Kidney (tissue), 14 donors: ENCODE measurements around the gene KRTAP3-2. TPM values are rescaled to one million over a fixed set of nuclear protein-coding genes. Genes with fewer than 3 reads are reported as not detected.

Experiments used
- DNase-seq, 5 donors: peaks; one replicate each; pipeline ENCODE4 v3.0.0-alpha.2; 2013 to 2020
- FAIRE-seq: peaks from 2 replicates; lab custom pipeline; 2012; peaks lifted over from hg19 to GRCh38; lab: Jason Lieb, UNC
- H3K27ac ChIP-seq, 2 donors: one replicate each; pipeline ENCODE4 v1.7.0; 2013; ENCODE audit warnings: low read depth in 2 of 2, low read length in 2 of 2, inconsistent platforms in 1 of 2
- H3K27me3 ChIP-seq: one replicate; pipeline ENCODE4 v1.7.1; 2013; ENCODE audit warnings: low read length, inconsistent platforms; ENCODE audit not compliant: control insufficient read depth, insufficient read depth
- H3K36me3 ChIP-seq, 3 donors: one replicate each; pipeline versions ENCODE4 v1.7.0 to v1.7.1; 2013; ENCODE audit warnings: low read length in 3 of 3, control low read depth in 1 of 3, inconsistent platforms in 1 of 3; ENCODE audit not compliant: insufficient read depth in 3 of 3, control insufficient read depth in 2 of 3
- H3K4me1 ChIP-seq, 3 donors: one replicate each; pipeline versions ENCODE4 v1.7.0 to v1.7.1; 2013; ENCODE audit warnings: low read length in 3 of 3, inconsistent platforms in 1 of 3, low read depth in 1 of 3; ENCODE audit not compliant: control insufficient read depth in 2 of 3, insufficient read depth in 2 of 3
- H3K4me3 ChIP-seq, 3 donors: one replicate each; pipeline versions ENCODE4 v1.7.0 to v1.8.1; 2013; ENCODE audit warnings: low read length in 3 of 3, control low read depth in 1 of 3, inconsistent platforms in 1 of 3
- H3K9ac ChIP-seq, 3 donors: one replicate each; pipeline versions ENCODE4 v1.7.0 to v1.7.1; 2013; ENCODE audit warnings: low read length in 3 of 3, control low read depth in 1 of 3, inconsistent platforms in 1 of 3
- H3K9me3 ChIP-seq, 3 donors: one replicate each; pipeline versions ENCODE4 v1.7.0 to v1.7.1; 2013; ENCODE audit warnings: low read length in 3 of 3, control low read depth in 1 of 3, inconsistent platforms in 1 of 3; ENCODE audit not compliant: control insufficient read depth in 2 of 3, insufficient read depth in 1 of 3
- intact Hi-C: fragments of 100-400 bp; cut with DNase I; formaldehyde crosslinking; loops from one replicate; pipeline ENCODE4 v1.11.1; 2022
- polyA plus RNA-seq: library from polyadenylated mRNA; stranded (reverse); fragments of 350-450 nt; fragmentation: Illumina TruSeq; extraction: RNeasy Lipid Tissue Mini Kit (QIAGEN cat#74804); gene quantifications from one replicate; pipeline ENCODE4 v1.2.3, GENCODE V29; 2014; ENCODE audit warnings: low read depth, low replicate concordance; ENCODE audit not compliant: insufficient read depth
- total RNA-seq: library from RNA; stranded (reverse); fragmentation: NEBNext Ultra II Directional; extraction: Animal tissue kit (Norgen Biotek cat#: 25700); gene quantifications from one replicate; pipeline ENCODE4 v1.2.1, GENCODE V29; 2021
- TF ChIP-seq, protein P1 (sequence below): IDR thresholded peaks from 3 replicates; pipeline ENCODE4 v1.5.1; 2012; ENCODE audit warnings: mild to moderate bottlenecking, moderate library complexity, borderline replicate concordance; ENCODE audit not compliant: insufficient read depth; ENCODE audit errors: extremely low read depth
- donor health status: control.
- donor health status: control.
- donor health status: control.
- donor health status: control.
- donor health status: control.
- donor health status: DM: yes; HTN: yes; CAD: no.
- donor health status: Normal renal cell carcinoma (clear cell type).

KRTAP3-2 gene
- total and polyA plus RNA-seq, 2 donors from 2014 or later: not detected

- TF ChIP-seq, protein P1, sequence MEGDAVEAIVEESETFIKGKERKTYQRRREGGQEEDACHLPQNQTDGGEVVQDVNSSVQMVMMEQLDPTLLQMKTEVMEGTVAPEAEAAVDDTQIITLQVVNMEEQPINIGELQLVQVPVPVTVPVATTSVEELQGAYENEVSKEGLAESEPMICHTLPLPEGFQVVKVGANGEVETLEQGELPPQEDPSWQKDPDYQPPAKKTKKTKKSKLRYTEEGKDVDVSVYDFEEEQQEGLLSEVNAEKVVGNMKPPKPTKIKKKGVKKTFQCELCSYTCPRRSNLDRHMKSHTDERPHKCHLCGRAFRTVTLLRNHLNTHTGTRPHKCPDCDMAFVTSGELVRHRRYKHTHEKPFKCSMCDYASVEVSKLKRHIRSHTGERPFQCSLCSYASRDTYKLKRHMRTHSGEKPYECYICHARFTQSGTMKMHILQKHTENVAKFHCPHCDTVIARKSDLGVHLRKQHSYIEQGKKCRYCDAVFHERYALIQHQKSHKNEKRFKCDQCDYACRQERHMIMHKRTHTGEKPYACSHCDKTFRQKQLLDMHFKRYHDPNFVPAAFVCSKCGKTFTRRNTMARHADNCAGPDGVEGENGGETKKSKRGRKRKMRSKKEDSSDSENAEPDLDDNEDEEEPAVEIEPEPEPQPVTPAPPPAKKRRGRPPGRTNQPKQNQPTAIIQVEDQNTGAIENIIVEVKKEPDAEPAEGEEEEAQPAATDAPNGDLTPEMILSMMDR: no peak
- H3K4me1 ChIP-seq: no peaks in the 10 kb centered on the region
- no peaks in the 10 kb centered on the region for H3K27me3 ChIP-seq
- no peak overlapping the region for H3K4me3 ChIP-seq
- intact Hi-C loops: no loop called here
- no peaks in the 10 kb centered on the region for H3K9me3 ChIP-seq
- no peak for DNase-seq
- no peak overlapping the region for H3K27ac ChIP-seq
- no peak overlapping the region for H3K9ac ChIP-seq
- H3K36me3 ChIP-seq: no peaks in the 10 kb centered on the region
- no peak for FAIRE-seq
These were observed 19.6 kb downstream of the KRTAP3-2 start for GRCh38 chr17:40980117-40980516.

- Histone ChIP-seq H3K9me3 (no peaks in the 10 kb centered on the region), H3K36me3 (no peaks in the 10 kb centered on the region), H3K9ac (no peak overlapping the region), H3K27ac (no peak overlapping the region), H3K4me1 (no peaks in the 10 kb centered on the region), H3K4me3 (no peak overlapping the region), H3K27me3 (no peaks in the 10 kb centered on the region)
- TF ChIP-seq, protein P1: no peak
- intact Hi-C loops: no loop called here
- DNase-seq (no peak), FAIRE-seq (no peak)
These were observed 21.0 kb downstream of the KRTAP3-2 start for GRCh38 chr17:40978575-40979151.

DNA sequence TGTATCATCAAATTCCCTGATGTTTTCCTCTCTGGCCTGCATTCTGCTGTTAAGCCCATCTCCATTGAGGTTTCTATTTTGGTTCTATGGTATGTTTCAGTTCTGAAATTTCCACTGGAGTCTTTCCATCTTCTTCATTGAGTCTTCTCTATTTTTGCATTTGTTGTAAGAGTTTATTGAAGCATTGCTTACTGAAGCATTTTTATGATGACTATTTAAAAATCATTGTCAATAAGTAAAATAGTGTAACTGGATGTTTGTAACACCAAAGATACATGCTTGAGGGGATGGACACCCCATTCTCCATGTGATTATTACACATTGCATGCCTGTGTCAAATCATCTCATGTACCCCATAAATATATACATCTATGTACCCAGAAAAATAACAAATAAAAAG lies 24.2 kb downstream of the KRTAP3-2 start:
- Histone ChIP-seq H3K9ac (no peak overlapping the region), H3K4me1 (no peaks in the 10 kb centered on the region), H3K27ac (no peak overlapping the region), H3K4me3 (no peak overlapping the region), H3K36me3 (no peaks in the 10 kb centered on the region), H3K27me3 (no peaks in the 10 kb centered on the region), H3K9me3 (no peaks in the 10 kb centered on the region)
- TF ChIP-seq, protein P1: no peak
- DNase-seq: no peak
- intact Hi-C loops: no loop called here
- no peak for FAIRE-seq

DNA sequence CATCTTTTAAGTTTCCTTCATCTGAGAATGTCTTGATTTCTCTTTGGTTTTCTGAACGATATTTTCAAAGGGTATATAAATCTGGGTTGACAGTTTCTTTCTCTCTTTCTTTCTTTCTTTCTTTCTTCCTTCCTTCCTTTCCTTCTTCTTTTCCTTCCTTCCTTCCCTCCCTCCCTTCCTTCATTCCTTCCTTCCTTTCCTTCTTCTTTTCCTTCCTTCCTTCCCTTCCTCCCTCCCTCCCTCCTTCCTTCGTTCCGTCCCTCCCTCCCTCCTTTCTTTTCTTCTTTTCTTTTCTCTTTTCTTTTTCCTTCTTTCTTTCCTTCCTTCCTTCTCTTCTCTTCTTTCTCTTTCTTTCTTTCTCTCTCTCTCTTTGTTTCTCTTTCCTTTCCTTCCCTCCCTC lies 25.3 kb downstream of the KRTAP3-2 start:
- DNase-seq (no peak), FAIRE-seq (no peak)
- Histone ChIP-seq H3K4me1 (no peaks in the 10 kb centered on the region), H3K9me3 (no peaks in the 10 kb centered on the region), H3K27ac (no peak overlapping the region), H3K4me3 (no peak overlapping the region), H3K27me3 (no peaks in the 10 kb centered on the region), H3K9ac (no peak overlapping the region), H3K36me3 (no peaks in the 10 kb centered on the region)
- TF ChIP-seq, protein P1: no peak
- intact Hi-C loops: no loop called here
